ENCODE data around the gene ZFP3.
"Not testable (repeated sequence)": the region's sequence is repeated elsewhere in the genome, so short reads cannot be mapped to it uniquely, and the experiment has no call there.

GRCh38 chr17:5137511-5138197 lies 59.4 kb downstream of the ZFP3 start:
- TF ChIP-seq EZH2phosphoT487 (IDR thresholded peaks at IDR 0.05; ENCODE audit: insufficient read depth, low read depth); EZH2 (IDR thresholded peaks at IDR 0.05; ENCODE audit: insufficient read depth, poor library complexity, severe bottlenecking): not testable (repeated sequence)
